GM19397 (cell line): Measurements from ENCODE around the gene AUTS2.

ENCODE experiments used
- ATAC-seq: cut with Tn5 transposase; IDR thresholded peaks from one replicate; pipeline ENCODE4 v1.9.1; 2021; ENCODE audit warnings: mild to moderate bottlenecking, moderate library complexity; ENCODE audit not compliant: unreplicated experiment

The AUTS2 gene

DNA sequence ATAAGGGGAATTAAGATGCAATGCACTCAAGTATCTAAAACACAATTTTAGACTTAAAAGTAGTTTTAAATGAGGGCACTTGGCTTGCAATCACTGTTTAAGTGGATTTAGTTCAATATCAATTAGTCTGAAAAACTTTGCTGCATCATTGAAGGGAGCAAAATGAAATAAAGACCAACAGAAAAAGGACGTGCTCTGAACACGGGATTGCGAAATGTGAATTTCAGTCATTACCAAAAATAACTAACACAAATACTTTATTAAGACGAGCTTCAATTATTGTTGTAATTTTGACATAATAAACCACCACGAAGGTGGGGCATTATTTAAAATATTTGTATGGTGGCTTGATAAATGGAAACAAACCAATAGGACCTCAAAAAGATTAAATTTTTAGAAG, 1171.9 kb downstream of the AUTS2 start:
- ATAC-seq, result no peak

DNA sequence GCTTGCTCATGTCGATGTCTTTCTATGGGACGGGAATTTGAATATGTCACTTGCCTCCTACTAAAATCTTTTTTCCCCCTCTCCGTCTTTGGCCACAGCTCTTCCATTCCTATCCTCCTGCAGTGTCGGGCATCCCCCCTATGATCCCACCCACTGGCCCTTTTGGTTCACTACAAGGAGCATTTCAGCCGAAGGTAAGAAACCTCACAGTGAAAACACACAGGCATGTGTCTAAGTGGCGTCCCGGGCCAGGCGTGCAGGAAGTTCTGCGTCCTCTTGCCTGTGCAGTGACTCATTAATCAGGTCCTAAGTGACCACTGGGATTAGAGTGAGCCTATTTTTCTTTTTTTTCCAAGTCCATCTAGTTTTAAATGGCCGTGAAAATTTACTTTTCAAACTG, 1173.2 kb downstream of the AUTS2 start:
- ATAC-seq, result no peak

DNA sequence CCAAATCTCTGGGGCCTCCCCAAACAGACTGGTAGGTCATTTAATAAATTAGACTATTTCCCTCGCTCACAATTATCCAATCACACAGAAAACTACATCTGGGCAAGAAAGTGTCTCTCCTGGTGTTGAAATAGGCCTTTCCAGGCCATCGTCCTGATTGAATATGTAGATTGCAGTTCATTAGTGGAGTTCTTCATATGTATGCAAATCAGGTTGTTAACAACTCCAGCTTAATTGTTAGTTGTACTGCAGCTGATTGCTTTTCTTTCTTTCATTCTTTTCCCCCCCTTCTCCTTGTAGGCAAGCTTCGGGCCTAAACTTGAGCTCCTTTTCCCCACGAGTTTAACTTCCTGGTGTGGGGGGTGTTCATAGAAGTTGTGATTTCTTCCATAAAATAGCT, 1174.6 kb downstream of the AUTS2 start:
- ATAC-seq, result no peak

DNA sequence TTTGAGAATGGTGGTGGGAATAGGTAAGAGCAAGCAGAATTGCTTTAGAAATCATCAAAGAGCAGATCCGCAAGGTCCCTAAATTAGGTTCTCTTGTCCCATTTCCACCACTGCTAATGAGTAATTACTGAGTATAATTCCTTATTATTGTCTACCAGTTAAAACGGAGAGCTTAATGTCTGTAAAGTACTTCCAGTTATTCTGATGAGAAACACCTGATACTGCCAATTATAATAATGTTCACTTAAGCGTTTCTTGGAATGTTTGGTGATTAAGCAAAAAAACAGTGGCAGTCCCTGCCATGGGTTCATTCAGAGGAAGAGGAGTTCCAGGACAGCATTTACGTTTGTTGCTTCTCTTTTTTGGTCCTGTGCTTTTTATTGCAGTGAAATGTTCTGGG, 1175.1 kb downstream of the AUTS2 start:
- no peak for ATAC-seq

DNA sequence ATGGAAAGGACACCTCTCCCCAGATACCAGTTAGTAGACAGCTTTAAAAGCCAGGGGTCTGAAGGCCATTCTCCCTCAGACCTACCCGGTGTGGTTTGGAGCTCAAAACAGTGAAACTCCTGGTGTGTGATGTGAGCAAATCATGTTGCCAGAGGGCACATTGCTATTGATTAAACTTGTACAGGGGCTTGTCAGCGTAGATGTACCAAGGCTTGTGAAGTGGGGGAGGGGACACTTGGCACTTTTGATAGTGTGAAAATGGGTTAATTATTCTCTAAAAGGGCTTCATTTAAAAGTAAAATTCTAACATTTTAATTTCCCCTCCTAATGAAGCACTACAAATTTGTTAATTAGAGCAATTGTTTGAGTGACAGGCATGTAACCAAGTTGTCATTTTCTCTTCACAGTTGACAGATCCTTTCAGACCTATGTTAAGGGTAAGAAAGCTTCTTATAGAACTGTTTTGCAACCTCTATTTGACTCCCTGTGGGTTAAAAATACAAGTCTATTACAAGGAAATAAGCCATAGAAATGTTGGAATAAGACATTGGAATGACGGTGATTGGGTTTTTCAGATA, 1176.8 kb downstream of the AUTS2 start:
- no peak for ATAC-seq

DNA sequence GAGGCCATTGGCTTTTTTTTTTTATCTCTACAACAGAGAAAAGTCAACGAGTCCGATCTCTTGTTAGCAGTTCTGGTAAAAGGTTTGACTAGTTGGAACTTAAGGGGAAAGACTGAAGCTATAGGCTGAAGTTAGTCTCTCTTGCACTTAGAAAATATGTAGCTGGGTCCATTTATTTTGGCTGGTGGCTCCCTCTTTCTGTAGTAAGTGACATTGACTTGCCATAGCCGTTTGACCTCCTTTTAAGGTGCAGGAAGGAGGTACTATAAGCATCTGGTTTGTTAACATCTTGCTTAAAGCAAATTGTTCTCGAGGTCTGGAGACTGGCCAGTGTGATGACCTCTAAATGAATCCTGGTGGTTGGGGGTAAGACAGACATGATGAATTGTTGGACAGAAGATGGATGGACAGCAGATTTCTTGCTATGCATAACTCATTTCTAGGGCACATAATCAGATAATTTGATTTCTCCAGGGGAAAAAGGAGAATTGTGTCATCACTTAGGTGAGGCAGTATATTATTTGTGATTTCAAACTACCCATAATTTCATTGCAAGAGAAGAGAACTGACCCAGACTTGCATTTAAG, 1177.4 kb downstream of the AUTS2 start:
- ATAC-seq, result no peak

DNA sequence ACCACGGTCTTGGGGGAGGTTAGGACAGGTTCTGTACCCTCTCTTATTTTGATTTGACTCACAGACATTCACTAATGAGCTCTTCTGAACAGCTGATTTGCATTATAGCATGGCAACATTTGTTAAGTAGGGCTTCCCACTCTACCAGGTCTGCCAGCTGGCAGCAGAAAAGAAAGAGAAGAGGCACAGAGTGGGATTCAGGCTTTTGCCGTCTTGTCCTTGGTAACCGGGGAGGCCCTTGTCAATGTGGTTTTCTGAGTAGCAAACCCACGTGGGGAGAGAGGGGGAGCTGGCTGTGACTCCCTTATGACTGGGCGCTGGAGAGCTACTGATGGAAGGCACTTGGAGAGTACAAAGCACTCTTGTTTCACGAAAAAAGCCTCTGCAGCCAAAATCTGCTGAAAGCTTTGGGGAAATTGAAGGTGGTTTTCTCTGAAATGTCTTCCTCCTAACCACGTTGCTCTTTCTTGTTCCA, 1178.4 kb downstream of the AUTS2 start:
- ATAC-seq, result peak; percentile 52

DNA sequence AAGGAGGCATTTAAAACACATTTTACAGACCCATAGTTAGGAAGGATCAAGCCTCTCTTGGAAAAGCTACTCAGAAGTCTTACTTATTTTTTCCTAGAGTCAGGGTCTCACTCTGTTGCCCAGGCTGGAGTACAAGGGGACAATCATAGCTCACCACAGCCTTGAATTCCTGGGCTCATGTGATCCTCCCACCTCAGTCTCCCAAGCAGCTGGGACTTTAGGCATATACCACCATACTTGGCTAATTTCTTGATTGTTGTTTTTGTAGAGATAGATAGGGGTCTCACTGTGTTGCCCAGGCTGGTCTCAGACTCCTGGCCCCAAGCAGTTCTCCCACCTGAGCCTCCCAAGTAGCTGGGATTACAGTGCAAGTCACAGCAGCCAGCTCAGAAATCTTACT, 1179.0 kb downstream of the AUTS2 start:
- no peak for ATAC-seq

DNA sequence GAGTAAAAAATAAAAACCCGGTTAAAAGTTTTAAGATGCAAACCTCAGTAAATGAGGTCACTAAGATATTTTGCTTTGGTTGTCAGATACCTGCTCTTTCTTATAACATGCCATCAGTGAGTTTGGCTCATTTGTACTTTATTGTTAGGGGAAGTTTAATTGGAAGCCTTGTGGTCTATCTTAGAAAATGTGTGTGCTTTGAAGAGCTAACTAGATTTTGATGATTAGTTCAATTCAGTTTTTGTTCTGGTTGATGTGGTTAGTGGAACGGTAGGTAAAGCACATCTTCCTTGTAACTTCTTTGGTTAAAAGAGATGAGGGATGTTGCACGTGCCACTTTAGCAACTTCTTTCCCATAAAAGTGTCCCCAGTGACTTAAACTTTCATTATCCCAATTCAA, 1180.3 kb downstream of the AUTS2 start:
- no peak for ATAC-seq

DNA sequence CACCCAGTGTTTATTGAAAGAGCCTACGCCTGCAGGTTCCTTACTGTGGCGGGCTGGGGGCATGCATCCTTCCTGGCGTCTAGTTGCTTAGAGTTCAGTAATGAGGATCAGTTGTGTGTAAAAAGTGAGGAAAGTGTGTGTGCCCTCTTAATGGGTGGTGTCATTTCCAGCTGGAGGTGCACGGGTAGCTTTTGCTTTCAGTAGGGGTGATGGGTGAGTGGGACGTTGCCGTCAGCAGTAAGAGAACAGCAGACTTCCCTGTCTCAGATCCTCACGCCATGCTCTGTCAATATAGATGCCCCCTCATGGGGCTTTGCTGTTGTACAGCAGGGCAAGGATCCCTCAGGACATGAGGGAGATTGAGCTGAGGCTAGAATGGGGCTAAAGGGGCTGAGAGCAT, 1181.0 kb downstream of the AUTS2 start:
- ATAC-seq, result no peak

DNA sequence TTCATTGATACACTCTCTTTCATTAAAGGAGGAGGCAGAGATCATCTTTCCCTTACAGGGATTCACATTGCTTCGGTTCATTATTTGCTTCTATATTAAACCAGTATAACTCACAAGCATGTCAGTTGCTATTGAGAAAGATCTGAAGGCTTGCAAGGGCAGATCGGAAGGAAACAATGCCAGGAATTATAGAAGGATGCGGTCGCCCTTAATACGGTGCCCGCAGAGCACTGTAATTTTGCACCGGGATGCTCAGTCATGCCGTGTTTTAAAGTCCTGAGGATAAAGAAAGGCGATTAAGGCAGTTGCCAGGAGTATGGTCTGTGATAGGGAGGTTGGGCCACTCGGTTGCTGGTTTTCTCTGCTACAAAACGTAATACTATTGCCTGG, 1183.6 kb downstream of the AUTS2 start:
- no peak for ATAC-seq

DNA sequence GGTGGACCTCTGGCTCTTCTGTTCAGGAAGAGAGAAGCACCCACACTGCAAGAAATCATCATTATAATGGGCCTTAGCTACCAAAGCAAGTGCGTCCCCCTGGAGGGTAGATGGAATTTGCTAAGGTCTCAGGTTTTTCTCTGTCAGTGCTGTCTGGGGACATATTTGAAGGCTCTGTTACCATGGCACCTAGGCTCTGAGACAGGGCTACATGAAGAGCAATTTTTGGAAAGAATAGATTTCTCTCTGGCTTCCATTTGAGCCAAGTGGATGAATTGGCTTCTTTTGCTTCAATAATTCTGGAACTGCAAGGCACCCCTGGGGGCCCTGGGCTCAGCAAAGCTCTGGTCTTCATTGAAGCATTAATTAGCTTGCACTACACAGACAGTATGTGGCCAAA, 1184.5 kb downstream of the AUTS2 start:
- no peak for ATAC-seq

DNA sequence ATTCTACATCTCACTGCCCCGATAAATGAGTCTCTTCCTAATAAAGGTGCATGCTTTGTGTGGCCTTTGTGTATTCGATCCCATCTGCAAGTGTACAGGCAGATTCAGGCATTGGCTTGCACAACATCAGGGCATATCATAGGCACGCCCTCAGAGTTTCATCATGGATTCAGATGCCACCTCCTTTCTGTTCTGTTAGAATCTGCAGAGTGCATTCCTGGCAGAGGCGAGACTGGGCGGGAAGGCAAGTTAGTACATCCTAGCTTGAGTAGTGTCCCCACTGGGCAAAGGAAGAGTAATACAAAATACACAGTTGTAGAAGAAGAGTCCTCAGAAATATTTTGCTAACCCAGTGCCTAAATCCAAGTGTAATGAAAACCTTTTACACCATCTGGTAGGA, 1187.2 kb downstream of the AUTS2 start:
- no peak for ATAC-seq

DNA sequence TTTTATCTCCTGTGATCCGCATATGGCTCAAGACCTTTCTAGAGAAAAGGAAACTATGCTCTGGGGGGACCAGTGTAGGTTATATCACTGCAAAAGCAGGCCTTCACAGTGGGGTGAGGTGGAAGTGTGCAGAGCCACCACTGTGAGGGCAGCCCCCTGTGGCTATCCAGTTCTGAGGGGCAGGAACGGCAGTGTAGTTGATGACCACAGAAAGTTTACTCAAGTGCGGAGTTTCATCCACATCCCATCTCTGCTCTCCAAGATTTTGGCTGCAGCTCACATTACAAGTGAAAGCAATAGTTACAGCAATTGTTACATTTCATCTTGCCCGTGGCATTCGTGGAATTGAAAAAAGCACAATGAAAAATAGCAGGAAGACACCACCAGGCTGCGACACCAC, 1187.8 kb downstream of the AUTS2 start:
- ATAC-seq, result no peak

DNA sequence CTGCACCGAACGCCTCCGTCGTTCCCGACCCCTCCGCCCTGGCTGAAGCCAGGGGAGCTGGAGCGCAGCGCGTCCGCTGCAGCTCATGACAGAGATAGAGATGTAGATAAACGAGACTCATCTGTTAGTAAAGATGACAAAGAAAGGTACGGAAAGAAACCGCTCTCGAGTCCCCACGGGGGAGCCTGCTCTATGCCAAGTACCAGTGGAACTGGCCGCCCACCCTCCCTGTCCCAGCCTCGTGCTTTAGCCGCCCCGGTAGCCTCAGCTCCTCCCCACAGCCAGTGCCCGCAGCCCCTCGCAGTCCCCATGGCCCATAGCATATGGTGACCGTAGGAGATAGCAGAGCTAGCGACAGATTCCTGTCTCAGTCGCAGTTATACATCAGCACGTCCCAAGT, 1189.0 kb downstream of the AUTS2 start:
- ATAC-seq, result no peak

DNA sequence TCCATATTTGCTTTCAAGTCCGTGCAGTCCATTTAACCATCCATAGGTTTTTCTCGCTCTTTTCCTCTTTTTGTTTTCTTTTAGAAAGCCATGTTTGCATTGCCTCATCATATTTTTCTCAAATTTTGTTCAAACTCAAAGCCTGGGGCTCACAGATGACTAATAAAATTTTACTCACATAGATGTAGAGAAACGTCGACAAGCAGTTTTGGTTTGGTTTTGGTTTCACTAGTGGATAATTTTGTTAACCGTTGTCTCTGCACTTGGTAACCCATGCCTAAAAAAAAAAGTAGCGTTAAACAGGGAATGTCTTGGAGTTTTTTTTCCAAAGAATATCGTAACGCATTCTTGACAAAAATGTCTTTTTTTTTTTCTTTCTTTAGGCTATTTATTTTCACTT, 1189.5 kb downstream of the AUTS2 start:
- no peak for ATAC-seq

DNA sequence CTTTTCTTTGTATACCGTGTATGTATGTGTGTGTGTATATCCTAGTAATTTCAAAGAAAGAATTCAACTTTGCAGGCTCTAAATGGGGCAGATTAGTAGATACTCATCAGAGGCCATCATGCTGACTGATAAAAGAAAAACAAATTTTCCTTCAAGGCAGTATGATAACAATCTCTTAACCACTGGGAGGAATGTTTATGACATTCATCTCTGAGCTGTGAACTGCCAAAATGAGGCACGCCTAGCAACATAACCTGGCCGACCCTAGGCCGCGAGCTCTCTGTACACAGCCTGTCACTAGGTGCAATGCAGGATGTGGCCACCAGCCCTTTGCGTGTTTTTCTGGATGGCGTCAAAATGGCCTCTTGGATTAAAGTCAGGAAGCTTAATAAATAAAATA, 1190.0 kb downstream of the AUTS2 start:
- no peak for ATAC-seq

DNA sequence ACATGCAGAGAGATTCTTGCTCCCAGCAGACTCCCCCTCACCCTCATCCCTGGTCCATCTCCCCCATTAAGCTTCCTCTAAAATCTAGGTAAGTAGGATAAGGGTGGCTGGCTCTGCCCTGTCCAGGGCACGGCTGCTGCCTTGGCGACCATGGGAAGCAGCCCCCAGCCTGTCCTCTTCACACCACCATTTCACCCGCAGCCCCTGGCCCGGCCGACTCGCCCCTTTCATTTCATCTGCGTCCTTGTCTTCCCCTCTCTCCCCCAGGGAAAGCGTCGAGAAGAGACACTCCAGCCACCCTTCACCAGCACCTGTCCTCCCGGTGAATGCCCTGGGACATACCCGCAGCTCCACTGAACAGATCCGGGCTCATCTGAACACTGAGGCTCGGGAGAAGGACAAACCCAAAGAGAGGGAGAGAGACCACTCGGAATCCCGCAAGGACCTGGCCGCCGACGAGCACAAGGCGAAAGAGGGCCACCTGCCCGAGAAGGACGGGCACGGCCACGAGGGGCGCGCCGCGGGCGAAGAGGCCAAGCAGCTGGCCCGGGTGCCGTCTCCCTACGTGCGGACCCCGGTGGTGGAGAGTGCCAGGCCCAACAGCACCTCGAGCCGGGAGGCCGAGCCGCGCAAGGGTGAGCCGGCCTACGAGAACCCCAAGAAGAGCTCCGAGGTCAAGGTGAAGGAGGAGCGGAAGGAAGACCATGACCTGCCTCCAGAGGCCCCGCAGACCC, 1191.4 kb downstream of the AUTS2 start:
- no peak for ATAC-seq

DNA sequence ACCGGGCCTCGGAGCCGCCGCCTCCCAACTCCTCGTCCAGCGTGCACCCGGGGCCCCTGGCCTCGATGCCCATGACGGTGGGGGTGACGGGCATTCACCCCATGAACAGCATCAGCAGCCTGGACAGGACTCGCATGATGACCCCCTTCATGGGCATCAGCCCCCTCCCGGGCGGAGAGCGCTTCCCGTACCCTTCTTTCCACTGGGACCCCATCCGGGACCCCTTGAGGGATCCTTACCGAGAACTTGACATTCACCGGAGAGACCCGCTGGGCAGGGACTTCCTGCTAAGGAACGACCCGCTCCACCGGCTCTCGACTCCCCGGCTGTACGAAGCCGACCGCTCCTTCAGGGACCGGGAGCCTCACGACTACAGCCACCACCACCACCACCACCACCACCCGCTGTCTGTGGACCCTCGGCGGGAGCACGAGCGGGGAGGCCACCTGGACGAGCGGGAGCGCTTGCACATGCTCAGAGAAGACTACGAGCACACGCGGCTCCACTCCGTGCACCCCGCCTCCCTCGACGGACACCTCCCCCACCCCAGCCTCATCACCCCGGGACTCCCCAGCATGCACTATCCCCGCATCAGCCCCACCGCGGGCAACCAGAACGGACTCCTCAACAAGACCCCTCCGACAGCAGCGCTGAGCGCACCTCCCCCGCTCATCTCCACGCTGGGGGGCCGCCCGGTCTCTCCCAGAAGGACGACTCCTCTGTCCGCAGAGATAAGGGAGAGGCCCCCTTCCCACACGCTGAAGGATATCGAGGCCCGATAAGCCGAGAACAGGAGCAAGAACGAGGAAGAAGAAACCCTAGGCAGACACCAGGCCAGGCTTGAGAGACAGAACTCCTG, 1192.2 kb downstream of the AUTS2 start:
- no peak for ATAC-seq

DNA sequence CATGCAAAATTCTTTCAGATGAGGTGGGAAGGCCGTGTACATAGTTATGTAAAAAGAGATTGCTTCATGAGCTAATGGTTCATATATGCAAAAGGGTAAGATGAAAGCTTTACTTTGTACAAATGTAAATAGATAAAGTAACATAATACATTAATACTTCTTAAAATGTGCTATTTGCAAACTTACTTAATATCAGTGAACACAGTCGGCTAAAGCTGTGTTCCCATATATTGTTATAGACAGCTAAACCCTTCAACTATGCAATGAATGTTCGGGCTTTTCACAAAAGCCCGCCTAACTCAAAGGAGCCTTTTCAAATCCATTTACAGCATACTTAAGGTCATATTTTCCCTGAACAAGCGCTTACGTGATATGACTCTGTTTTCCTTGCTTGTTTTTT, 1193.1 kb downstream of the AUTS2 start:
- ATAC-seq, result no peak

DNA sequence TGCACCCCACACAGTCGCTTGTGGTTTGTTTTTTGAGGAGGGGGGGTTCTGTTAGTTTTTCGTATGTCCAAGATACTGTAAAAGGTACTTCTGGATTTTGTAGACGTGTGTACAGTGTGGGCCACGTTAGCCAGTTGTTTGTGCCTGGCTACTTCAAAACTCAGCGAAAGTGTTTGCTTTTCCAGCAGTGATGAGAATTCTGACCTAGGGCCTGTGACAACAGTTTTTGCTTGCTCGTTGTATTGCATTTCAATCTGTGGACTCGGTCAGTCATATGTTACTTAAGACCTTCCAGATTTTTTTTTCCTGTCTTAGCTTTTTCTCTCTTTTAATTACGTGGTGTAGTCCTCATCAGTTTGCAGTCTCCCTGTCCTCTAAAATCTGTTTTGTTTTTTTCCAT, 1194.8 kb downstream of the AUTS2 start:
- no peak for ATAC-seq

DNA sequence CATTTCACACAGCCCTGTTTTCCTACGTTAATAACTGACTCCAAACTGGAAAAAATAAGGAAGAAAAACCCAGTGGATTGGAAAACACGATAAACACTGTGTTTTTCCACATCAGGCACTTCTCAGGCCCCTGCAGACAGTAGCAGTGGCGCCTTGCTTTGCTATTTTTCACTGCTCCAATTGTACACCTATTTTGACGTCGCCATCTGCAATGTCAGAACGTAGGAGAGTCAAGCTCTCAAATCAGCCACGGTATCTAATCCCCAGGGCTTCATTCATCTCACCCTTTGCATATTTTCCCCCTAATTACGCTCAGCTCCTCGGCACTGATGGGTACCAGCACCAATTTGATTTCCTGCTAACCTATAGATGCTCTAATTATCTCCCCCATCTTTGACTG, 1195.5 kb downstream of the AUTS2 start:
- no peak for ATAC-seq
